Muscle layer of duodenum (tissue), 2 donors: Measurements from ENCODE around the gene SPATA17.

Source experiments
- H3K27ac ChIP-seq: one replicate; pipeline ENCODE4 v1.7.0; 2013; ENCODE audit warnings: mild to moderate bottlenecking, low read length
- H3K27me3 ChIP-seq: one replicate; pipeline ENCODE4 v1.7.0; 2013; ENCODE audit warnings: low read depth, mild to moderate bottlenecking, control low read depth, low read length
- H3K36me3 ChIP-seq, 2 donors: one replicate each; pipeline ENCODE4 v1.7.0; 2013; ENCODE audit warnings: low read length in 2 of 2, control low read depth in 1 of 2, mild to moderate bottlenecking in 1 of 2; ENCODE audit not compliant: insufficient read depth in 2 of 2, control insufficient read depth in 1 of 2
- H3K4me1 ChIP-seq, 2 donors: one replicate each; pipeline ENCODE4 v1.7.0; 2013; ENCODE audit warnings: low read length in 2 of 2, mild to moderate bottlenecking in 2 of 2, control low read depth in 1 of 2, moderate library complexity in 1 of 2; ENCODE audit not compliant: insufficient read depth in 2 of 2, control insufficient read depth in 1 of 2
- H3K4me3 ChIP-seq, 2 donors: one replicate each; pipeline ENCODE4 v1.7.0; 2013; ENCODE audit warnings: low read length in 2 of 2, low read depth in 1 of 2, mild to moderate bottlenecking in 1 of 2
- H3K9me3 ChIP-seq, 2 donors: one replicate each; pipeline ENCODE4 v1.7.0; 2013; ENCODE audit warnings: low read length in 2 of 2, control low read depth in 1 of 2, mild to moderate bottlenecking in 1 of 2; ENCODE audit not compliant: control insufficient read depth in 1 of 2
- donor health status: healthy.

Gene SPATA17

GRCh38 chr1:217622042-217622441 lies 9.1 kb upstream of the SPATA17 start:
- no peak overlapping the region for H3K4me3 ChIP-seq
- H3K27ac ChIP-seq = no peak overlapping the region
- H3K27me3 ChIP-seq = no peaks in the 10 kb centered on the region
- H3K9me3 ChIP-seq = no peaks in the 10 kb centered on the region
- peaks cover 0 to 13% of the 10 kb centered on the region in 2 donors for H3K36me3 ChIP-seq
- H3K4me1 ChIP-seq = peaks cover 0 to 1% of the 10 kb centered on the region in 2 donors

GRCh38 chr1:217626321-217626720 lies 4.8 kb upstream of the SPATA17 start:
- Histone ChIP-seq H3K27me3 (no peaks in the 10 kb centered on the region), H3K4me1 (peaks cover 0 to 25% of the 10 kb centered on the region in 2 donors), H3K27ac (no peak overlapping the region), H3K4me3 (no peak overlapping the region), H3K36me3 (no peaks in the 10 kb centered on the region), H3K9me3 (no peaks in the 10 kb centered on the region)

- Histone ChIP-seq H3K27me3 (no peaks in the 10 kb centered on the region), H3K9me3 (no peaks in the 10 kb centered on the region), H3K4me3 (no peak overlapping the region), H3K4me1 (peaks cover 0 to 30% of the 10 kb centered on the region in 2 donors), H3K27ac (no peak overlapping the region), H3K36me3 (no peaks in the 10 kb centered on the region)
These were observed 3.7 kb upstream of the SPATA17 start for GRCh38 chr1:217627431-217627830.

- H3K9me3 ChIP-seq = no peaks in the 10 kb centered on the region
- H3K27me3 ChIP-seq = no peaks in the 10 kb centered on the region
- H3K4me3 ChIP-seq = no peak overlapping the region
- H3K27ac ChIP-seq = no peak overlapping the region
- no peaks in the 10 kb centered on the region for H3K4me1 ChIP-seq
- no peaks in the 10 kb centered on the region for H3K36me3 ChIP-seq
These were observed 11.3 kb downstream of the SPATA17 start for GRCh38 chr1:217642455-217642854.

- H3K27me3 ChIP-seq = no peaks in the 10 kb centered on the region
- no peaks in the 10 kb centered on the region for H3K9me3 ChIP-seq
- H3K27ac ChIP-seq = no peak overlapping the region
These were observed 16.6 kb downstream of the SPATA17 start for GRCh38 chr1:217647791-217648190.

GRCh38 chr1:217650674-217651073 lies 19.5 kb downstream of the SPATA17 start:
- Histone ChIP-seq H3K4me1 (no peaks in the 10 kb centered on the region), H3K27me3 (no peaks in the 10 kb centered on the region), H3K4me3 (no peak overlapping the region), H3K9me3 (no peaks in the 10 kb centered on the region), H3K36me3 (no peaks in the 10 kb centered on the region), H3K27ac (no peak overlapping the region)

More at GRCh38 chr1:217647791-217648190, 16.6 kb downstream of the SPATA17 start:
- Histone ChIP-seq H3K4me3 (no peak overlapping the region), H3K36me3 (no peaks in the 10 kb centered on the region), H3K4me1 (no peaks in the 10 kb centered on the region)

GRCh38 chr1:217660353-217661062 lies 29.4 kb downstream of the SPATA17 start:
- Histone ChIP-seq H3K9me3 (no peaks in the 10 kb centered on the region), H3K27ac (no peak overlapping the region)

GRCh38 chr1:217661407-217661806 lies 30.3 kb downstream of the SPATA17 start:
- H3K9me3 ChIP-seq = no peaks in the 10 kb centered on the region
- no peaks in the 10 kb centered on the region for H3K4me1 ChIP-seq
- no peaks in the 10 kb centered on the region for H3K36me3 ChIP-seq
- H3K27me3 ChIP-seq = no peaks in the 10 kb centered on the region
- no peak overlapping the region for H3K4me3 ChIP-seq
- no peak overlapping the region for H3K27ac ChIP-seq

More at GRCh38 chr1:217660353-217661062, 29.4 kb downstream of the SPATA17 start:
- Histone ChIP-seq H3K27me3 (no peaks in the 10 kb centered on the region), H3K4me1 (no peaks in the 10 kb centered on the region), H3K36me3 (no peaks in the 10 kb centered on the region), H3K4me3 (no peak overlapping the region)

- H3K27me3 ChIP-seq = no peaks in the 10 kb centered on the region
- no peak overlapping the region for H3K27ac ChIP-seq
- H3K4me3 ChIP-seq = no peak overlapping the region
- H3K4me1 ChIP-seq = no peaks in the 10 kb centered on the region
- H3K36me3 ChIP-seq = no peaks in the 10 kb centered on the region
- H3K9me3 ChIP-seq = no peaks in the 10 kb centered on the region
These were observed 37.3 kb downstream of the SPATA17 start for GRCh38 chr1:217668351-217668940.

GRCh38 chr1:217673387-217673786 lies 42.2 kb downstream of the SPATA17 start:
- no peaks in the 10 kb centered on the region for H3K4me1 ChIP-seq
- H3K27me3 ChIP-seq = no peaks in the 10 kb centered on the region
- H3K27ac ChIP-seq = no peak overlapping the region
- H3K4me3 ChIP-seq = no peak overlapping the region
- H3K9me3 ChIP-seq = no peaks in the 10 kb centered on the region
- H3K36me3 ChIP-seq = no peaks in the 10 kb centered on the region

GRCh38 chr1:217674028-217674729 lies 43.0 kb downstream of the SPATA17 start:
- Histone ChIP-seq H3K36me3 (no peaks in the 10 kb centered on the region), H3K27me3 (no peaks in the 10 kb centered on the region), H3K4me1 (no peaks in the 10 kb centered on the region), H3K27ac (no peak overlapping the region), H3K4me3 (no peak overlapping the region), H3K9me3 (no peaks in the 10 kb centered on the region)
